ENCODE data around the gene ADGRA3. TPM values are rescaled to one million over a fixed set of nuclear protein-coding genes. Genes with fewer than 3 reads are reported as not detected.

Gene ADGRA3
- total RNA-seq, 4 donors from 2014 or later: 10.4 to 32.2 (median 19.8) TPM

GRCh38 chr4:22482250-22483127 is 33.4 kb downstream of the ADGRA3 start:
- TF ChIP-seq POLR2AphosphoS5 (IDR thresholded peaks at IDR 0.05): no peak
- Histone ChIP-seq H3K27ac (no peak overlapping the region), H3K27me3 (no peaks in the 10 kb centered on the region), H3K4me1 (peaks cover 10% of the 10 kb centered on the region), H3K9me3 (no peaks in the 10 kb centered on the region), H3K36me3 (no peaks in the 10 kb centered on the region), H3K4me3 (no peak overlapping the region)
- DNase-seq (ENCODE audit: low spot score in 2 of 2): no peak
- 88% methylated on average over 3 of the region's 3 CpGs for whole genome bisulfite sequencing

- no peak overlapping the region for H3K27ac ChIP-seq
- H3K36me3 ChIP-seq: no peaks in the 10 kb centered on the region
- H3K4me3 ChIP-seq: no peak overlapping the region
- TF ChIP-seq POLR2AphosphoS5 (IDR thresholded peaks at IDR 0.05): no peak
- TF ChIP-seq POLR2A (IDR thresholded peaks at IDR 0.05): no peak
- TF ChIP-seq CTCF (IDR thresholded peaks at IDR 0.05): no peak
- TF ChIP-seq EP300 (IDR thresholded peaks at IDR 0.05): no peak
- no peak for DNase-seq (ENCODE audit: low spot score in 2 of 2)
- H3K9me3 ChIP-seq: no peaks in the 10 kb centered on the region
- H3K27me3 ChIP-seq: no peaks in the 10 kb centered on the region
- H3K4me1 ChIP-seq: peaks cover 10% of the 10 kb centered on the region
- 88% methylated on average over 2 of the region's 2 CpGs for WGBS
These were observed 35.1 kb downstream of the ADGRA3 start for GRCh38 chr4:22480675-22481327.

- TF ChIP-seq CTCF (IDR thresholded peaks at IDR 0.05): no peak
- TF ChIP-seq POLR2AphosphoS5 (IDR thresholded peaks at IDR 0.05): no peak
- no peak for TF ChIP-seq EP300 (IDR thresholded peaks at IDR 0.05)
- no peak for TF ChIP-seq POLR2A (IDR thresholded peaks at IDR 0.05)
- H3K27me3 ChIP-seq: no peaks in the 10 kb centered on the region
- H3K4me3 ChIP-seq: no peak overlapping the region
- H3K4me1 ChIP-seq: no peaks in the 10 kb centered on the region
- DNase-seq (ENCODE audit: low spot score in 2 of 2): no peak
- H3K27ac ChIP-seq: no peak overlapping the region
- 48% methylated on average over 2 of the region's 2 CpGs for WGBS
- no peaks in the 10 kb centered on the region for H3K9me3 ChIP-seq
- no peaks in the 10 kb centered on the region for H3K36me3 ChIP-seq
These were observed 37.4 kb downstream of the ADGRA3 start for GRCh38 chr4:22478426-22478825.

- DNase-seq (ENCODE audit: low spot score in 2 of 2): no peak
- WGBS: 87% methylated on average over 6 of the region's 6 CpGs
- H3K4me3 ChIP-seq: no peak overlapping the region
- no peaks in the 10 kb centered on the region for H3K4me1 ChIP-seq
- TF ChIP-seq POLR2AphosphoS5 (IDR thresholded peaks at IDR 0.05) (no peak), POLR2A (IDR thresholded peaks at IDR 0.05) (no peak), CTCF (IDR thresholded peaks at IDR 0.05) (no peak), EP300 (IDR thresholded peaks at IDR 0.05) (no peak)
- no peaks in the 10 kb centered on the region for H3K9me3 ChIP-seq
- H3K36me3 ChIP-seq: no peaks in the 10 kb centered on the region
- H3K27ac ChIP-seq: no peak overlapping the region
- no peaks in the 10 kb centered on the region for H3K27me3 ChIP-seq
These were observed 38.1 kb downstream of the ADGRA3 start for GRCh38 chr4:22477813-22478182.

GRCh38 chr4:22477136-22477812 is 38.6 kb downstream of the ADGRA3 start:
- Histone ChIP-seq H3K9me3 (no peaks in the 10 kb centered on the region), H3K27me3 (no peaks in the 10 kb centered on the region), H3K4me1 (no peaks in the 10 kb centered on the region), H3K36me3 (no peaks in the 10 kb centered on the region), H3K4me3 (no peak overlapping the region), H3K27ac (no peak overlapping the region)
- WGBS: 75% methylated on average over 8 of the region's 8 CpGs
- no peak for DNase-seq (ENCODE audit: low spot score in 2 of 2)
- TF ChIP-seq CTCF (IDR thresholded peaks at IDR 0.05) (no peak), POLR2A (IDR thresholded peaks at IDR 0.05) (no peak), EP300 (IDR thresholded peaks at IDR 0.05) (no peak)
